Activated T-helper 1 cell treated with anti-CD3 and anti-CD28 coated beads, Interleukin-2, amount 50 U/mL, for 16 hours (primary cell): Measurements from ENCODE around the gene SLC25A43.

Source experiments
- DNase-seq, 2 donors: peaks; one replicate each; pipeline ENCODE4 v3.0.0-alpha.2; 2020; ENCODE audit warnings: low read depth in 1 of 2, low spot score in 1 of 2

Gene SLC25A43

DNA sequence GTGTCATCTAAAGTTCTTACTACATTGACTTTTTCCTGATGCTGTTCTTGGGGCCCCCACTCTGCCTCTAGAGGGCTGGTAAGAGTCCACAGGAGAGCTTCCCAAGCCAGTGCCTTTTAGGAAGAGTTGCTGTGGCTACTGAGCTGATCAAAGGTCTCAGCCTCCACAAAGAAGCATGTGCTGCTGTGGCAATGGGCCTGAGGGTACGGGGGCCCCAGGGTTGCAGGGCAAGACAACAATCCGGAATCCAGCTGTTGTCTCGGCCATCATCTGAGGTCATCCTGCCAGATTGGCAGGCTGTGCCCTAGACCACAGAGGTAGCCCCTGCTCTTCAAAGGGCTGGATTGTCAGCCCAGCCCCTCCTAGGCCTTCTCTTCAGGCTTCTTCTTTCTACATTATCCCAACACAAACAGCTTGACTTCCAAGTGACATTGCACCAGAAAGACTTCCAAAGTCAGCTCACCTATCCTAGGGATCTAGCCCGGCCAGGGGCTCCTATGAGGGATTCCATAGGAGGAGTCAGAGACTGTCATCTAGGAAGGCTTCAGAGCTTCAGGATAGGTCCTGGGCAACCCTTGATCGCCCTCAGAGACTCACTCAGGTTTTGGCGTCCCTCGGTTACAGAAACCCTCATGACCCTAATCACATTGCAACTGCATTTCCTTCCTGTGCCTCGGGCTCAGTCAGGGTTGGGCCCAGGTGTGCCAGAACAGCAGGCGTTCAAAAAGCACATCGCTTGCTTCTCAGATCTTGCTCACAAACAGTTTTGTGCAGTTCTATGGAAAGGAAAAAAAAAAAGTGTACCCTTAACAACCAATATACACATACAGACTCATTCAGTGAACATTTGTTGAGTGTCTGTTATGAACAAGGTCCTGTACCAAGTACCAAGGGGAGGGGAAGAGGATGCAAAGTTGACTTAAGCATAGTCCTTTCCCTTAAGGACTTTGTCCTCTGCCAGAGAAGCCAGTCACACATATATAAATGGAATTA, 96.9 kb downstream of the SLC25A43 start:
- no peak for DNase-seq

DNA sequence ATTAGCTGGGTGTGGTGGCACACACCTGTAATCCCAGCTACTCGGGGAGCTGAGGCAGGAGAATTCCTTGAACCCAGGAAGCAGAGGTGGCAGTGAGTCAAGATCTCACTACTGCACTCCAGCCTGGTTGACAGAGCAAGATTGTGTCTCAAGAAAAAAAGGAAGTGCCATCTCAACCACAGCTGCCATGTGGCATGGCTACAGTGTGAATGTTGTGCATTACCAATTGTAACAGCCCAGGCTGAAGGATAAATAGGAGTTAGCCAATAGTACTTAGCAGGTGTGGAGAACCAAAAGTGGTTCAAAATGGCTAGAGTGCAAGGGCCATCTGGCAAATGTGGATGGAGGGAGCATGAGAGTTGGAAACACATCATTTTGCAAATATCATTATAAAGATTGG, 98.0 kb downstream of the SLC25A43 start:
- no peak for DNase-seq

DNA sequence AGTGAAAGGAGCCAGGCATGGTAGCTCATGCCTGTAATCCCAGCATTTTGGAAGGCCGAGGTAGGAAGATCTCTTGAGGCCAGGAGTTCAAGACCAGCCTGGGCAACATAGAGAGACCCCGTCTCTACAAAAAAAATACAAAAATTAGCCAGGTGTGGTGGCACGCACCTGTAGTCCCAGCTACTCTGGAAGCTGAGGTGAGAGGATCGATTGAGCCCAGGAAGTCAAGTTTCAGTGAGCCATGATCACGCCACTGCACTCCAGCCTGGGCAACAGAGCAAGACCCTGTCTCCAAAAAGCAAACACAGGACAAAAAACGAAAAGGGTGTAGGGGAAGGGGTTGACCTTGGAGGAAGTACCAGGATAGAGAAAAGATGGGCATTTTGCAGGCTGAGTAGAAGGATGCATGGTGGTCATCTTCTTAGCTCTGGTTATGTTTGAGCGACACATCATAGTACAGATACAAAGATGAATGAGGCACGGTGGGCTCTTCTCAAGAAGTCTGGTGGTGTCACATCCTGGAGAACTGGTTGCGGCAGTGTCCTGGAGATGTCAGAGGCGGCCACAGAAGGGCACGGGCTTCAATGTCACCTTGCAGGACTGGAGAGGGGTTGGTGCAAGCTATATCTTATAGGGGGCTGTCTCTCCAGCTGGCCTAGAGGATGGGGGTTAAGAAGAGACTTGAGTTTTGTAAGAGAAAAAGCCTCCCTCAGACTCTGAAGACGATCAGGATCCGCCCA, 101.1 kb downstream of the SLC25A43 start:
- no peak for DNase-seq

DNA sequence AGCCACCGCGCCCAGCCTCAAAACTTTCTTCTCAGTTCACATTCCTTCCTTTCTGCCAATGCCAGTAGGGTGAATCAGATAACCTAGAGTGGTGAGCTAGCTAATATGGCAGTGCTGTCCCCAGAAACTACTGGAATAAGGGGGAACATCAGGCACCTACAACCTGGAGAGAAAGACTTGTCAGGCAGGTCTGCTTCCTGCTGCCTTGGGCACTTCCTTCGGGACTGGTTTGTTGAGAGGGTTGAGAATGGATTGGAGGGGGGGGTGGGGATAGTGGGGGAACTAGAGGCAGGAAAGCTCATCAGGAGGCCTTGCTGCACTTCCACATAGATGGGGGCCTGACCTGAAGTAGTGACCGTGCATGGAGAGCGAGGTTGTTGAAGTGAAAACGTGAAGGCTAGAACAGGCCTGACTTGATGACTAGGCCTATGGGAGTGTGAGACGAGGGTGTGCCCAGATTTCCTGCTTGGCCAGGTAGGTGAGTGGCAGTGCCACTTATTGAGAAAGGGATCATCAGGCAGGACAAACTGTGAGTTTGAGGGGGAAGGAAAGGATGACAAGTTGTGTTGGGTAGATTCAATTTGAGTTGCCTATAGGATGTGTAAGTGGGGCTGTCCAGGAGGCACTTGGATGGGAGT, 102.5 kb downstream of the SLC25A43 start:
- no peak for DNase-seq

DNA sequence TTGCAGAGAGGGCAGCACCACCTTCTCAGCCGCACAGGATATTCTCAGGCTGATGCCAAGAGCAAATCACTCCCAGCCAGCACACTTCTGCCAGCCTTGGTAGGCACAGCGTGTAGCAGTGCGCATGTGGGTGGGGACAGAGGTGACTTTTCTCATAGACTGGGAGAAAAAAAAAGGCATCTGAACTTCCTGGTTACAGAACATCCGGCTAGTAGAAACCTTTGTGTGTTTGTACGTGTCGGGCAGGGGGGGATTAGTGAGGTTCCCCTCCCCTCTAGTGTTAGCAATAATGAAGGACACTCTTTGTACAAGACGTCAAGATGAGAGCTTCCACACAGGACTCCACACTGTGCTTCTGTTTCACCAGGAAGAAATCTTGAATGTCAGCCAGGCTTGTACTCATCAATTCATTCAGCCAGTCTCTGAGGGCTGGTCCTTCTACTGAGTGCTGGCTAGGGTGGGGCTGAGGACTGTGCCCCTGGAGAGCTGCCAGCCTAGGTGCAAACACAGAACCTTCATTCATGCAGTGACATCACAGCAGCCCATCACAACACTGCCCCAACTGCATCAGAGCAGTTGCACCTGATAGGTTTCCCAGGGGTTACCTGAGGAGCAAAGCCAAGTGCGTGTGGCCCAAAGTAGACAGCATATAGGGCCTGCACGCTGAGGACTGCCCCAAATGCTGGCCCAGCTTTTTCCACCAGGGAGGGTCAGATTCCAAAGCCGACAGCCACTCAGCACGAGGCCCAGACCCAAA, 103.8 kb downstream of the SLC25A43 start:
- no peak for DNase-seq

DNA sequence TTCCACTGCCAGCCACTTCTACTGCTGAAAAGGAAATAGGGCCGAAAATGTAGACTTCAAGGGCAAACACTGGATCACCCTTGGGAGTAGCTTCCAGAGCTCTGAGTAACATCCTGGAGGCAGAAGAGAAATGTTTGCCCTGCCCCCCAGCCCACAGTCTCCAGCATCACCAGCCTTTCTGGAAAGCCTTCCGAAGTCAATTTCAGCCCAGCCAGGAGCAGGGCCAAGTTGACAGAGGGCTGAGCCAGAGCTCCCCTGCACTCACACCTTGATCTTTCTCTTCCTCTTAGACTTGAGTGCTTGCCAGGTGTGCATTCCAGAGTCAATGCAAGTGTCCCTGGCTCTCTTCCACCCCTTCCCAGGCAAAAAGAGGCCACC, 104.3 kb downstream of the SLC25A43 start:
- no peak for DNase-seq
